CD4-positive, alpha-beta T cell treated with Interleukin-6 at 100 ng/mL for 8 hours (primary cell): ENCODE measurements around the gene FGF2.
A peak's percentile ranks its signal among the peaks of the same experiment; 100 is the strongest.
"Not testable (repeated sequence)": the region's sequence is repeated elsewhere in the genome, so short reads cannot be mapped to it uniquely, and the experiment has no call there.

Source experiments
- DNase-seq: peaks from one replicate; pipeline ENCODE4 v3.0.0-alpha.2; 2020; ENCODE audit warnings: mixed read lengths, low spot score

FGF2 gene

GRCh38 chr4:122814426-122814825 lies 12.2 kb upstream of the FGF2 start:
- no peak for DNase-seq

GRCh38 chr4:122815248-122815647 lies 11.4 kb upstream of the FGF2 start:
- no peak for DNase-seq

GRCh38 chr4:122816476-122816875 lies 10.2 kb upstream of the FGF2 start:
- no peak for DNase-seq

DNA sequence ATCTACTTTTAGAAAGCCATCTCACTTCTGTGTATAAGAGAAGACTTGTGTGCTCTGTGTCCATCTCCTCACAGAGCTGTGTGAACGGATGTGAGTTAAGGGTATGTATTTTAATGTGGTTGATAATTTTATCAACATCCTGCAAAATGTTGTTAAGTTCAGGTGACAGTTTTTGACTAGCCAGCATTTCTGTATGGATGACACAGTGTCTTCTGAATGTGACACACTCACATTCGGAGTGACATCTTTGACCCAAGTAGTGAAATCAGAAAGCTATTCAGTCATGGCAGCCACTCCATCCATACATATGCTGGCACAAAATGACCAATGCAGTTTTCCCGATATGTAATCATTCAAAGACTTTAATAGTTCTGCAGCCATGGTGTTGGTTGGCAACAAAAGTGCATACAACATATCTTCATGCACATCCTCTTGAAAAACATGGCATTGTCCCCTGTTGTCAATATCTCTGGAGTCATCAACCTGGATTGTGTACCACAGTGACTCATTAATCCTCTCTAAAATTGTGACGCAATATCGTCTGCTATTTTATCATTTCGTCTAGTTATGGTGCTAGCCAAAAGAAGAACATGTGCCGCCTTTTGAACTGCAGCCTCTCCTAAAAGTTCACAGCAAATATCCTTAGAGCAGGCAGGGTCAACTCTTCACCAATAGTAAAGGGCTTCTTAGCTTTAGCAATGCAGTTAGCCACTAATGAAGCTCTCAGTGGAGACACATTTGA lies 6.8 kb upstream of the FGF2 start:
- DNase-seq = no peak

DNA sequence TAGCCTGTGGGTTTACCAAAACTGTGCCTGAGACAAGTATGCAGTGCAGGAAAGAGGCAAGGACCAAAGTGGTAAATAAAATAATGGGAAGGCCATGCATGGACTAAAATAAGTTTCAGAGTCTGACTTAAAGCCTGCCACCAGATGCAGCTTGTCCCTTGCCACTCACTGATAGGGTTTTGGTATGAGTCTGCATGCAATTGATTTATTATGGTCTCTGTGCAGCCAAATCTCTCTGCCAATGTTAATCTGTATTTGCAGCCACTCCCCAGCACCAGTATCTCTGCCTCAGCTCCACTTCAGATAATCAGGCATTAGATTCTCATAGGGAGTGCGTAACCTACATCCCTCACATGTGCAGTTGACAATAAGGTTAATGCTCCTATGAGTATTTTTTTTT lies 5.5 kb upstream of the FGF2 start:
- DNase-seq = no peak

- no peak for DNase-seq
These were observed 4.2 kb upstream of the FGF2 start for GRCh38 chr4:122822466-122822865.

DNA sequence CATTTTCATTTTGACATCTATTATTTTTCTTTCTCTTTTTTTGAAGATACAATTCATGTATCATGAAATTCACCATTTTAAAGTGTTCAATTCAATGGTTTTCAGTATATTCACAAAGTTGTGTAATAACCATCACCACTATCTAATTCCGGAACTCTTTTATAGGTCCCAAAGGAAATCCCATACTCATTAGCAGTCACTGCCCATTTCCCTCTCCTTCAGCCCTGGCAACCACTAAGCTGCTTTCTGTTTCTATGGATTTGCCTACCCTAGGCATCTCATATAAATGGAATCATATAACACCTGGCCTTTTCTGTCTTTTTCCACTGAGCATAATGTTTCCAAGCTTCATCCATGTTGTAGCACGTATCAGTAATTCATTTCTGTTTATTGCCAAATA lies 3.2 kb upstream of the FGF2 start:
- DNase-seq = no peak

DNA sequence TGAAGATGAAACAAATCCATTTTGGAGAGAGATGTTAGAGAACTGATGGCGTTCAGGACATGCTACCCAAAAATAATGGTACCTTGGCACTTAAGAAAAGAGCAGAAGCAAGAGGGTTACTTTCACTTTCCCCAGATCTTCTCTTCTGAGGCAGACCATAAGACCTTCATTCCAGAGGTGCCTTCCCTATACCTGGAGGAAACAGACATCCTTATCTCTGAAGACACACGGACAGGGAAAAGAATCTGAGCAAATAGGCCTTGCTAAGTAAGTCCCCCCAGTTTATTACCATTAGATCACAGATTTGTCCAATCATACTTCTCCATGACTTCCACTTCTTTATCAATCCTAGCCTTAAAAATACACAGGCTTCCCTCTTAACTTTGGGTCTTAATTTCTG lies 2.0 kb upstream of the FGF2 start:
- no peak for DNase-seq

- DNase-seq = no peak
These were observed 528 bp upstream of the FGF2 start for GRCh38 chr4:122826079-122826527.

GRCh38 chr4:122827258-122827878 lies 737 bp downstream of the FGF2 start:
- no peak for DNase-seq

GRCh38 chr4:122827879-122828601 lies 1.4 kb downstream of the FGF2 start:
- DNase-seq = peak; percentile 8

DNA sequence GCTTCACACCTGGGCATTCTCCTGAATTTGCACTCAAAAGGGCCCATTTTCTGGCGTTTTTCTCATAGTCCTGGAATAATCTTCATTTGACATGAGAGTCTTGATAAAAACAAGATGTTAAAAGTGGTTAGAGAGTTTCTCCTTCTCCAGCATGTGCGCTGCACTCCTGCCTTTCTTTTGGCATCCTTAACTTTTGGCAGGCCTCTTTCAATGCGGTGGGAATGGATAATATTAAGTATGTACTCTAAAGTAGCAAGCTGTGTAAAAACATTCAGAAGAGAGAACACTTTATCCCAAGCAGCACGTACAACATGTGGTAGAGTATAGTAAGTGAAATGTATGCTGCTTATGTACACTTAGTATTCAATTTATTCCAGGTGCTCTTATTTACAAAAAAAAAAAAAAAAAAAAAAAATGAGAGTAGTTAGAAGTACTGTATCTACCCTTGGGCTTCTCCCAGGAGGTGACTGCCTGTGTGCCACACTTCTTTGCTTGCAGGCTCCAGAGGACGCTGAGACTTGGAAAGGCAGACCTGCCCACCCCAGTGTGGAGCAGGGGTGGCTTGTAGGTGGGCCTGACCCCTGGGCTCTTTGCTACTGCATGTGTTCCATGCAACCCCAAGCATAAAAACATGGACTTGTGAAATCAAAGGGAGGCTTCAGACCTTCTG lies 3.9 kb downstream of the FGF2 start:
- DNase-seq = no peak

- no peak for DNase-seq
These were observed 5.0 kb downstream of the FGF2 start for GRCh38 chr4:122831515-122832196.

DNA sequence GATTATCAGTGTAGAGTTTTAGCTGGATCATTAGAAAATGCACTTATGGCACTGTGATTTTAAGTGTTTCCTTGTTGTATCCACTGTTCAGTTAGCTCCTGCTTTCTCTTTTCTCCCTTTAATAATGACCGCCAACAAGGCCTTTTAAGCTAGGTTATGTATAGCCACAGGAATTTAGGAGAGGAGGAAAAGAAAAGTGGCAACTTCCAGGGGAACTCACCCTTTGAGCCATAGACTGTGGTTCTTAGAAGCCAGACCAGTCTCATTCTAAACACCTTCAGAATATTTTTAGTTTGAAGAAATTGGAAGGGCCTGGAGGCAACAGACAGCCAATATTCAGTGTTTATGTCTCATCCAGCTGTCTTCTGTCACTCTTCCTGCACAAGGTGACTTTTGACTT lies 6.1 kb downstream of the FGF2 start:
- DNase-seq = no peak

DNA sequence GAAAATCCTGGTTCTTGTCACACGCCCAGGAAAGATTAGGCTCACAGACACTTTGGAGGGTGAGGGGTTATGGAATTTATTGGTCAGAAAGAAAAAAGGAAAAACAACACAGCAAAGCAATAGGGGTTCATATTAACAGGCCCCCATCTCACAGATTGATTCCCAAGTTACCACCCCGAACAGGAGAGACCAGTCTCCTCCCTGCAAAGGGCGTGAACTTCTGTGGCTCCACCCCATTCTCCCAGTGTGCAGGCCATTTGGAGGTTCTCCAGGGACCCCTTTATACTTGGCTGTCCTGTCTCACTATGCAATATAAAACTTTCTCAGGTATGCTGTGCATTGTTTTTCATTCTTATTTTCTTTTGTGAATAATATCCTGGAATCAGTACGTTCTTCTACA lies 7.4 kb downstream of the FGF2 start:
- no peak for DNase-seq

DNA sequence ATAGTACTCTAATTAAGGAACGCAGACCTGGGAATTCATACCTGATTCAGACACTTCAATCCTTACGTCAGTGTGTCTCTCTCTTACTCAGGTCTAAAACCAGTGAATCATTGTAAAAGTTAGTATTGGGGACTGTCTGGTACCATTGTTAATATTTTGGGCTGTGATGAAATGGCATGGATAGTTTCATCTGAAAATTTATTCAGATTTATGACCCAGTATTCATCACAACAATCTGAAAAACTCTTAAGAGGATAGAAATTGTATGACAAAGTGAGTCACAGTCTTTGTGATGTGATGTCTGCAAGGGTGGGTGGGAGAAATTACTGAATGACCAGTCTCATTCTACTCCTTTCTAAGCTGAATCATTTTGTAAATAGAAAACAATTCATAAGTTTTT lies 10.3 kb downstream of the FGF2 start:
- no peak for DNase-seq

- DNase-seq = no peak
These were observed 11.4 kb downstream of the FGF2 start for GRCh38 chr4:122838034-122838433.

- DNase-seq = no peak
These were observed 15.8 kb downstream of the FGF2 start for GRCh38 chr4:122842392-122842791.

DNA sequence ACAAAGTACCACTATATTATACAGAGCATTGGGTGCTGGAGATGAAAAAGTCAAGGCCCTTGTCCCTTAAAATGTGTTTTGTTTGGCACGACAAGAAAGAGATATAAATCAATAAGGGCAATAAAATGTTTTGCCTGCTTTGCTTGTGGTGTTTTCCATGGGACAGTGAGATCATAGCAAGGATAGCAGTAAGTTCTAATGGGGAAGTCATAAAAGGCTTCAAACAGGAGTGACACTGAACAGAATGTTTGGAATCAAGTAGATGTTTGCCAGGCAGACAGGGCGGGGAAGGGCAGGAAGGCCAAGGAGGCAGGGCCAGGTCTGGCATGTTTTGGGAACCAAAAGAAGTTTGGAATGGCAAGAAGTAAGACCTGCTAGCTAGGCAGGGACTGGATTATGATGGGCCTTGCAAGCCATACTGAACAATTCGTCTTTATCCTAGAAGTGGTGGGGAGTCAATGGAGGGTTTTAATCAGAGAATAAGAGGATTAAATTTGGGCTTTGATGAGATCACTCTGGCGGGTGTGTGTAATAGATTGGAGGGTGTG lies 16.4 kb downstream of the FGF2 start:
- no peak for DNase-seq

- DNase-seq = not testable (repeated sequence)
These were observed 17.8 kb downstream of the FGF2 start for GRCh38 chr4:122844391-122844790.

DNA sequence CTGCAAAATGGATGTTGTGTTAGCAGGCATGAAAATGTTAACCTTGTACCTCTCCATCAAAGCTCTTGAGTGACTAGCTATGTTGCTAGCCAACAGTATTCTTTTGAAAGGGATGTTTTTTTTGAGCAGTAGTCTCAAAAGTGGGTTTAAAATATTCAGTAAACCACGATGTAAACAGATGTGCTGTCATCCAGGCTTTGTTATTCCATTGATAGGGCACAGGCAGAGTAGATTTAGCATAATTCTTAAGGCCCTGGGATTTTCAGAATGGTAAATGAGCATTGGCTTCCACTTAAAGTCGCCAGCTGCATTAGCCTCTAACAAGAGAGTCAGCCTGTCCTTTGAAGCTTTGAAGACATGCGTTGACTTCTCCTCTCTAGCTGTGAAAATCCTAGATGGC lies 18.4 kb downstream of the FGF2 start:
- no peak for DNase-seq

- no peak for DNase-seq
These were observed 19.1 kb downstream of the FGF2 start for GRCh38 chr4:122845760-122846159.
